Sigmoid colon (tissue), 7 donors: ENCODE results near the gene ZNF683. TPM values are rescaled to one million over a fixed set of nuclear protein-coding genes. Genes with fewer than 3 reads are reported as not detected.
A peak's percentile ranks its signal among the peaks of the same experiment; 100 is the strongest.
"Not testable (repeated sequence)": the region's sequence is repeated elsewhere in the genome, so short reads cannot be mapped to it uniquely, and the experiment has no call there.

Experiments used
- DNase-seq: peaks from one replicate; pipeline ENCODE4 v3.0.0-alpha.2; 2019
- H3K27ac ChIP-seq, 4 donors: fragments of 200-600 bp; sonication (generic); one replicate each; pipeline ENCODE4 v1.5.1; 2016 to 2019; ENCODE audit warnings: mild to moderate bottlenecking in 1 of 4
- H3K27me3 ChIP-seq, 3 donors: fragments of 200-600 bp; sonication (generic); one replicate each; pipeline ENCODE4 v1.5.1; 2019; ENCODE audit warnings: mild to moderate bottlenecking in 1 of 3
- H3K36me3 ChIP-seq, 4 donors: fragments of 200-600 bp; sonication (generic); one replicate each; pipeline ENCODE4 v1.5.1; 2016 to 2019
- H3K4me1 ChIP-seq, 4 donors: fragments of 200-600 bp; sonication (generic); one replicate each; pipeline ENCODE4 v1.5.1; 2017 to 2019
- H3K4me3 ChIP-seq, 4 donors: fragments of 200-600 bp; sonication (generic); one replicate each; pipeline ENCODE4 v1.5.1; 2017 to 2019; ENCODE audit warnings: mild to moderate bottlenecking in 2 of 4, moderate library complexity in 1 of 4
- H3K9me3 ChIP-seq, 4 donors: fragments of 200-600 bp in 3 of 4; sonication (generic) in 3 of 4; one replicate each; pipeline versions ENCODE4 v1.5.1 to v1.6.1; 2013 to 2019
- CTCF ChIP-seq, 4 experiments: fragments of 450-650 bp in 3 of 4; fragments of 200-600 bp in 1 of 4; IDR thresholded peaks; one replicate each; pipeline ENCODE4 v1.5.1; 2016 to 2019; ENCODE audit warnings: antibody characterized with exemption in 4 of 4, mild to moderate bottlenecking in 3 of 4, moderate library complexity in 2 of 4
- EP300 ChIP-seq, 4 donors: sonication (generic); formaldehyde crosslinking; IDR thresholded peaks; one replicate each; pipeline ENCODE4 v1.6.1; 2017; ENCODE audit warnings: antibody characterized with exemption in 4 of 4
- POLR2A ChIP-seq, 2 donors: fragments of 450-650 bp; IDR thresholded peaks; one replicate each; pipeline ENCODE4 v1.6.1; 2016; ENCODE audit warnings: antibody characterized with exemption in 2 of 2, mild to moderate bottlenecking in 2 of 2, moderate library complexity in 2 of 2
- POLR2AphosphoS5 ChIP-seq, 4 donors: sonication (generic); formaldehyde crosslinking; IDR thresholded peaks; one replicate each; pipeline ENCODE4 v1.6.1; 2017; ENCODE audit warnings: antibody characterized with exemption in 4 of 4
- WGBS, 2 donors: extraction: QIAGEN DNeasy Blood & Tissue Kit; methylation state at CpG; one replicate each; pipeline ENCODE4 v1.1.7; 2013; 5-methylcytosine and 5-hydroxymethylcytosine counted together
- intact Hi-C: fragments of 100-400 bp; cut with DNase I; formaldehyde crosslinking; loops from one replicate; pipeline ENCODE4 v1.15.1; 2023
- polyA plus RNA-seq, 3 donors: library from polyadenylated mRNA; stranded (reverse); fragments of 200-250 nt; gene quantifications; one replicate each; pipeline ENCODE4 v1.2.3, GENCODE V29; 2013
- total RNA-seq, 4 donors: library from RNA; depleted of rRNA; stranded (reverse); fragments of >200 nt; gene quantifications; one replicate each; pipeline ENCODE4 v1.1.0, GENCODE V29; 2016
- donor health status: healthy with polysubstance abuse.
- donor health status: Bipolar disorder and iron deficiency.
- donor health status: healthy.

The ZNF683 gene
- total and polyA plus RNA-seq, 7 donors = 0.52 TPM; not detected in 6

- Histone ChIP-seq H3K27me3 (peaks cover 33 to 59% (median 46%) of the 10 kb centered on the region in 3 donors), H3K36me3 (no peaks in the 10 kb centered on the region), H3K27ac (no peak overlapping the region), H3K4me1 (peaks cover 0 to 17% (median 15%) of the 10 kb centered on the region in 4 donors), H3K4me3 (peak overlapping the region; percentile 3 to 45 (median 34)), H3K9me3 (no peaks in the 10 kb centered on the region)
- intact Hi-C loops = no loop called here
- TF ChIP-seq POLR2AphosphoS5 (IDR thresholded peaks at IDR 0.05) (no peak), EP300 (IDR thresholded peaks at IDR 0.05) (no peak), CTCF (IDR thresholded peaks at IDR 0.05) (no peak), POLR2A (IDR thresholded peaks at IDR 0.05) (no peak)
- 2 to 3% methylated on average over 41 of the region's 41 CpGs for WGBS, 2 donors
- no peak for DNase-seq
Measured at GRCh38 chr1:26335774-26336476, 36.6 kb downstream of the ZNF683 start.

GRCh38 chr1:26333312-26333711, 39.2 kb downstream of the ZNF683 start:
- 93 to 94% methylated on average over 8 of the region's 8 CpGs for whole genome bisulfite sequencing, 2 donors
- peaks cover 0 to 17% (median 15%) of the 10 kb centered on the region in 4 donors for H3K4me1 ChIP-seq
- H3K4me3 ChIP-seq, intact Hi-C loops, H3K27ac ChIP-seq, H3K36me3 ChIP-seq, DNase-seq, H3K9me3 ChIP-seq: not testable (repeated sequence)
- H3K27me3 ChIP-seq = peaks cover 33 to 83% (median 48%) of the 10 kb centered on the region in 3 donors

- peaks cover 18 to 69% (median 34%) of the 10 kb centered on the region in 3 donors for H3K27me3 ChIP-seq
- DNase-seq = no peak
- no peaks in the 10 kb centered on the region for H3K9me3 ChIP-seq
- H3K4me1 ChIP-seq = peaks cover 0 to under 1% (median 0%) of the 10 kb centered on the region in 4 donors
- WGBS, 2 donors = 92 to 93% methylated on average over 5 of the region's 5 CpGs
- H3K36me3 ChIP-seq = no peaks in the 10 kb centered on the region
- no peak for TF ChIP-seq POLR2AphosphoS5 (IDR thresholded peaks at IDR 0.05)
- TF ChIP-seq CTCF (IDR thresholded peaks at IDR 0.05) = no peak
- no peak for TF ChIP-seq EP300 (IDR thresholded peaks at IDR 0.05)
- no peak for TF ChIP-seq POLR2A (IDR thresholded peaks at IDR 0.05)
- no peak overlapping the region for H3K4me3 ChIP-seq
- H3K27ac ChIP-seq = no peak overlapping the region
- intact Hi-C loops = no loop called here
Measured at GRCh38 chr1:26330276-26330675, 42.3 kb downstream of the ZNF683 start.

GRCh38 chr1:26329380-26329779, 43.2 kb downstream of the ZNF683 start:
- H3K4me1 ChIP-seq, H3K27ac ChIP-seq, H3K4me3 ChIP-seq, DNase-seq, H3K36me3 ChIP-seq, H3K9me3 ChIP-seq: not testable (repeated sequence)
- intact Hi-C loops = loop anchor here (10.0 kb wide), 1 partner anchor 165 kb away; the partner anchor contains the start of genes C1orf232 and ZNF593
- WGBS, 2 donors = 95 to 97% methylated on average over 4 of the region's 4 CpGs
- H3K27me3 ChIP-seq = peaks cover 12 to 60% (median 25%) of the 10 kb centered on the region in 3 donors

- TF ChIP-seq POLR2A (IDR thresholded peaks at IDR 0.05) = no peak
- TF ChIP-seq EP300 (IDR thresholded peaks at IDR 0.05) = no peak
- no peak for TF ChIP-seq POLR2AphosphoS5 (IDR thresholded peaks at IDR 0.05)
- TF ChIP-seq CTCF (IDR thresholded peaks at IDR 0.05) = no peak
- H3K27me3 ChIP-seq = peaks cover 4 to 52% (median 18%) of the 10 kb centered on the region in 3 donors
- no peaks in the 10 kb centered on the region for H3K9me3 ChIP-seq
- H3K27ac ChIP-seq = no peak overlapping the region
- H3K4me3 ChIP-seq = no peak overlapping the region
- intact Hi-C loops = loop anchor here (10.0 kb wide), 1 partner anchor 164 kb away; the partner anchor contains the start of genes C1orf232 and ZNF593
- no peaks in the 10 kb centered on the region for H3K36me3 ChIP-seq
- no peak for DNase-seq
- 87 to 88% methylated on average over 8 of the region's 8 CpGs for WGBS, 2 donors
- H3K4me1 ChIP-seq = no peaks in the 10 kb centered on the region
Measured at GRCh38 chr1:26328597-26328996, 44.0 kb downstream of the ZNF683 start.
